ENCODE results near the gene PLA2G4D.

Gene PLA2G4D, protein sequence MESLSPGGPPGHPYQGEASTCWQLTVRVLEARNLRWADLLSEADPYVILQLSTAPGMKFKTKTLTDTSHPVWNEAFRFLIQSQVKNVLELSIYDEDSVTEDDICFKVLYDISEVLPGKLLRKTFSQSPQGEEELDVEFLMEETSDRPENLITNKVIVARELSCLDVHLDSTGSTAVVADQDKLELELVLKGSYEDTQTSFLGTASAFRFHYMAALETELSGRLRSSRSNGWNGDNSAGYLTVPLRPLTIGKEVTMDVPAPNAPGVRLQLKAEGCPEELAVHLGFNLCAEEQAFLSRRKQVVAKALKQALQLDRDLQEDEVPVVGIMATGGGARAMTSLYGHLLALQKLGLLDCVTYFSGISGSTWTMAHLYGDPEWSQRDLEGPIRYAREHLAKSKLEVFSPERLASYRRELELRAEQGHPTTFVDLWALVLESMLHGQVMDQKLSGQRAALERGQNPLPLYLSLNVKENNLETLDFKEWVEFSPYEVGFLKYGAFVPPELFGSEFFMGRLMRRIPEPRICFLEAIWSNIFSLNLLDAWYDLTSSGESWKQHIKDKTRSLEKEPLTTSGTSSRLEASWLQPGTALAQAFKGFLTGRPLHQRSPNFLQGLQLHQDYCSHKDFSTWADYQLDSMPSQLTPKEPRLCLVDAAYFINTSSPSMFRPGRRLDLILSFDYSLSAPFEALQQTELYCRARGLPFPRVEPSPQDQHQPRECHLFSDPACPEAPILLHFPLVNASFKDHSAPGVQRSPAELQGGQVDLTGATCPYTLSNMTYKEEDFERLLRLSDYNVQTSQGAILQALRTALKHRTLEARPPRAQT

DNA sequence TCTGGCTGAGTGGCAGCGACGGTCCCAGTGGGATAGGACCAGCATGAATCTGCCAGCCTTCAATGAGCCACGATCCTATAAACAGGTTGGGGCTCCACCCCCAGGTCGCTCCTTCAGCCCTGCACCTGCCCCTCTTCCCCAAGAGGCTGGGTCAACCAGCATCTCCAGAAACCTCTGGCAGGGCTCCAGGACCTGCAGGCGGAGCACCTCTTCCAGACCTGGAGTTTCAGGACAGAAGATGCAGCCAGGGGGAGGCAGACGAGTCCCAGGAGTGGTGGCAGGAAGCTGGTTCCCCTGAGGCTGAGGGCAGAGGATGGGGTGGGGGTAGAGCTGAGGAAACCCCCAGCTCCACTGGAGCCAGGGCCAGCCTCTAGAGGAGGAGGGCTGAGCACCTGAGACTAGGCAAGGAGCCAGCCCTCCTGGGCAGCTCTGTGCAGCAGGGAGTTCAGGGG is at the start of gene PLA2G4D:
TSS of gene PLA2G4D (minus strand) at position 51 of the 452 bp plus-strand sequence. CDS start 103 bp downstream, outside the sequence.
- no peaks in the 10 kb centered on the region for H3K4me1 ChIP-seq (ENCODE audit: control insufficient read depth, insufficient read depth, low read length)
- H3K36me3 ChIP-seq (ENCODE audit: control insufficient read depth, insufficient read depth, low read length) = no peaks in the 10 kb centered on the region
- no peak within 1 kb of the TSS for H3K9ac ChIP-seq (ENCODE audit: low read depth, low read length)
- H3K27ac ChIP-seq (ENCODE audit: low read depth, low read length) = no peak within 1 kb of the TSS
- no peaks in the 10 kb centered on the region for H3K27me3 ChIP-seq (ENCODE audit: control insufficient read depth, insufficient read depth, low read length)
- no peak within 1 kb of the TSS for H3K4me3 ChIP-seq (ENCODE audit: low read depth, low read length)
- H3K9me3 ChIP-seq (ENCODE audit: control insufficient read depth, insufficient read depth, low read length) = no peaks in the 10 kb centered on the region

DNA sequence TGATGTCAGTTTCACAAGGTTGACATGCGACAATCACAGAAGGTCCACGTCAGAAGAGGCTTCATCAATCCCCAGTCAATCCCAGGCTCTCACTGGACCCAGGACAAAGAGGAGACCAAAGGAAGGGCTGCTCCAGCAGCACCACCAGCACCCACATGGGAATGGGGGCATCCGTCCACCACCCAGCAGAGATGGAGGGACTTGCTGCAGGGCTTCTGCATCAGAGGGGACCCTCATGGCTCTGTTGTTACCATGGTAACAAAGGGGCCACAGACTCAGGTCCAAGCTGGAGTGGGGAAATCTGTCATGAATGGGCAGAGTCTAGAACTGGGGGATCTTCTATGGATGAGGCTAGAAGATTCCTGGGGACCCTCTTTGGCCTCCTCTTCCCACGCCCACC is 49.0 kb upstream of the PLA2G4D start:
- Histone ChIP-seq H3K9ac (ENCODE audit: low read depth, low read length) (no peak overlapping the region), H3K9me3 (ENCODE audit: control insufficient read depth, insufficient read depth, low read length) (no peaks in the 10 kb centered on the region; the same call in 1 of the 2 replicates), H3K27me3 (ENCODE audit: control insufficient read depth, insufficient read depth, low read length) (no peaks in the 10 kb centered on the region), H3K4me1 (ENCODE audit: control insufficient read depth, insufficient read depth, low read length) (no peaks in the 10 kb centered on the region), H3K4me3 (ENCODE audit: low read depth, low read length) (no peak overlapping the region), H3K27ac (ENCODE audit: low read depth, low read length) (no peak overlapping the region), H3K36me3 (ENCODE audit: control insufficient read depth, insufficient read depth, low read length) (no peaks in the 10 kb centered on the region)

DNA sequence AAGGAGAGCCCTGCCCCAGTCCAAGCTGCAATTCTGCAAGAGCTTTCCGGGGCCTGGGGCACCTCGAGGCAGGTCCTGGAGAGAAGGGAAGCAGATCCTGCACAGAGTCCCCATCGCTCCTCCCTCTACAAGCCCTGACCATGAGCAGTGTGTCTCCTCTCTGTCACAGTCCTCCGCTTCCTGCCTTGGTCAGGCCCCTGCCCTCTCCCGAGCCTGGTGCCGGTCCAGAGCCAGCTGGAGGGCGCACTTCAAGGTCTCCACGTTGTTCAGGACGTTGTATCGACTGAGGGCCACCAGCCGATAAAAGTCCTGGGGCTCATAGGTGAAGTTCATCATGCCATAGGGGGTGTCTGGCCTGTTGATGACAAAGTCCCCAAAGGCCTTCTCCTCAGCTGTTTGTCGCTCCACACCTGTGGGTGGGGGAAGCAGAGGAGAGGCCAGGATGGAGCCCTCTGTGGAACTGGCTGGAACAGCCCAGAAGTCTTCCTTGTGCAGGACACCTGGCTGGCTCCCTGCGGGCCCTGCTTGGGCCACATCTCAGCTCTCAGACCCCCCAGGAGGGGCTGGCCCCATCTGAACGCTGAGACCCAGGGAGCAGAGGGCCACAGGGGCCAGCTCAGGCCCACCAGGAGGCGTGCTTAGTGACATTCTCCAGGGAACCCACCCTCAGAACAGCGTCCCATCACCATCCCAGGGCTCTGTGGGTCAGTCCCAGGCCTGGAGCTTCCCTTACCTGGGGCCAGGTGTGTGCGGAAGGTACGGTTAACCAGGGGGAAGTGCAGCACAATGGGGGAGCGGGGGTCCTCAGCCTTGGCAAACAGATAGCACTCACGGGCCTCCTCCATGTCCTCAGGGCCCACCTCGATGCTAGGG is 47.7 kb upstream of the PLA2G4D start:
- Histone ChIP-seq H3K4me1 (ENCODE audit: control insufficient read depth, insufficient read depth, low read length) (no peaks in the 10 kb centered on the region), H3K36me3 (ENCODE audit: control insufficient read depth, insufficient read depth, low read length) (no peaks in the 10 kb centered on the region), H3K9ac (ENCODE audit: low read depth, low read length) (no peak overlapping the region), H3K4me3 (ENCODE audit: low read depth, low read length) (no peak overlapping the region), H3K27me3 (ENCODE audit: control insufficient read depth, insufficient read depth, low read length) (no peaks in the 10 kb centered on the region), H3K9me3 (ENCODE audit: control insufficient read depth, insufficient read depth, low read length) (no peaks in the 10 kb centered on the region; the same call in 1 of the 2 replicates), H3K27ac (ENCODE audit: low read depth, low read length) (no peak overlapping the region)

DNA sequence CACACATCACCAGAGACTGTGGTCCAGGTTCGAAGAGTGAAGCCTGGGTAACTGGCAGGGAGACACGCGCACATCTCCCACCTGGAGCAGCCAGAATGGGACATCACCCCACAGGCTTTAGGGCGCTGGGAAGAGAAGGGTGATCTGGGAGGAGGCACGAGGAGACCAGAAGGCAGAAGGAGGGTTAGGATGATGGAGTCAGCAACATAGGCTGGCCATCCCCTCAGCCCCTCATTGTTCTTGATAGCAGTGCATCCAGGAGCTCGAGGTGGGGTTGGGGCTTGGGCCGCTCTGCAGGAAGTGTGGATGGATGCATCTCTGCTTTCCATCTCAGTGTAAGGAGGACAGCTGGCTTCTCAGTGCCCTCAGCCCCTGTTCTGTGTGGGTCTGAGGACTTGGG is 46.9 kb upstream of the PLA2G4D start:
- no peaks in the 10 kb centered on the region for H3K4me1 ChIP-seq (ENCODE audit: control insufficient read depth, insufficient read depth, low read length)
- H3K4me3 ChIP-seq (ENCODE audit: low read depth, low read length) = no peak overlapping the region

DNA sequence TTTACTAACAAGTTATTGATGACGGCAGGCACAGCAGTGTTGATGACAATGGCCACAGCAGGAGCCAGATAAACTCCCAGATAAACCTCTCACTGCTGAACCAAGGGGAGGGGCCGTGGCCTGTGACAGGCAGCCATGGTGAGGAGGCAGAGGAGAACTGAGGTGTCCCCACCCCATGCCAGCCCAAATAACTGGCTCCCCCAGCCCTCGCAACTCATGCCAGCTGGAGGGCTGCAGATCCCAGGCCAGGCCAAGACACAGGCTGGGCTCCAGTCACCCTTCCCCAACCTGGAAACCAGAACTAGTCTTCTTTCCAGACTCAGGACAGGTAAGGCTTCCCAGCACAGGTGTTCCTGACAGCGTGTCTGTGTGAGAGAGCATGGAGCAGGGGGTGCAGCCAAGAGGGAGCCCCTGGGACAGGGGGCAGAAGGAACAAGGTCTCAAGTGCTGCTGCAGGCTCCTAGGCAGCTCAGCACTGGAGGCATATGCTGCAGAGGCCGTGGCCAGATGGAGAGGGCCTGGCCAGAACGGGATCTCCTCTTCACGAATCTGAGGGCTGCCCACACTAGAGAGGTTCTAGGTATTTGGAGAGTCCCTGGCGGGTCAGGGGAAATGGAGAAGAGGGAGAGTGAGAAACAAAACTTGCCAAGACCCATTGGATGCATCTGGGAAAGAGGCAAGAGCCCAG is 46.2 kb upstream of the PLA2G4D start:
- Histone ChIP-seq H3K9ac (ENCODE audit: low read depth, low read length) (no peak overlapping the region), H3K4me3 (ENCODE audit: low read depth, low read length) (no peak overlapping the region), H3K27ac (ENCODE audit: low read depth, low read length) (no peak overlapping the region), H3K27me3 (ENCODE audit: control insufficient read depth, insufficient read depth, low read length) (no peaks in the 10 kb centered on the region), H3K36me3 (ENCODE audit: control insufficient read depth, insufficient read depth, low read length) (no peaks in the 10 kb centered on the region), H3K4me1 (ENCODE audit: control insufficient read depth, insufficient read depth, low read length) (no peaks in the 10 kb centered on the region), H3K9me3 (ENCODE audit: control insufficient read depth, insufficient read depth, low read length) (no peaks in the 10 kb centered on the region; the same call in 1 of the 2 replicates)

More for the DNA sequence above, 46.9 kb upstream of the PLA2G4D start:
- no peak overlapping the region for H3K9ac ChIP-seq (ENCODE audit: low read depth, low read length)
- H3K27me3 ChIP-seq (ENCODE audit: control insufficient read depth, insufficient read depth, low read length) = no peaks in the 10 kb centered on the region
- H3K27ac ChIP-seq (ENCODE audit: low read depth, low read length) = no peak overlapping the region
- no peaks in the 10 kb centered on the region; the same call in 1 of the 2 replicates for H3K9me3 ChIP-seq (ENCODE audit: control insufficient read depth, insufficient read depth, low read length)
- no peaks in the 10 kb centered on the region for H3K36me3 ChIP-seq (ENCODE audit: control insufficient read depth, insufficient read depth, low read length)

DNA sequence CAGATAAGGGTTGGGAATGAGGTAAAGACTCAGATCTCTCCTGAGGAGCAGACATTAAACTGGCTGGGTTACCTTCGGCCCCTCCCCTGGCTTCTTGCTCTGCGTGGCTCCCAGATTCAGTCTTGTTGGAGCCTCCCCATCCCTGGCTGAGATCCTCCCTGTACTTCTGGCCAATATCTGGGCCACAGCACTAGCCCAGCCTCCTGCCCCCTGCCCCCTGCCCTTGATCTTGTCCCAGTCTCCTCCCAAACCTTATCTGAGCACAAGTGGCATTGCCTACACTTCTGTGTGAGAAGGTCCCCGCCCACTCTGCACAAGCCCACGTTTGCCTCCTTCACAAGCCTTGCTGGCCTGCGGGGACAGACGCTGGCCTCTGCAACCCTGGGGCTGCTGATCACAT is 45.2 kb upstream of the PLA2G4D start:
- no peak overlapping the region for H3K27ac ChIP-seq (ENCODE audit: low read depth, low read length)

DNA sequence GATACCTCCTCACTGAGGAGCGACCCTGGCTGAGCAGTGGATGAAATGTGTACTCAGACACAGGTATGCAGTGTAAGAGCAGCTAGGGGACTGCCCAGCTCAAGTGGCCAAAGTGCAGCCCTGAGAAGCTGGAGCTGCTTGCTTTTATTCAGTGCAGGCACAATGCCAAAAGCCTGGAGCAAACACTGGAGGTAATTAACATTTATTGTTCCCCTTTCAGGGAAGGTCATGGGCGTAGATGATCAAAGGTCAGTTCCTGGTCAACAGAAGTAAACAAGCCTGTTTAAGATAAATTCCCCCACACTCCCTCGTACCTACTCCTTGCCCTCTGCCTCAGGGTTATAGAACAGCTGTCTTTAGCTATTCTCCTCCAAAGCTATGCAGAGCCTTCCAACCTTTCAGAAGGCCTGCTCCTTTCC is 44.6 kb upstream of the PLA2G4D start:
- Histone ChIP-seq H3K4me3 (ENCODE audit: low read depth, low read length) (no peak overlapping the region), H3K9ac (ENCODE audit: low read depth, low read length) (no peak overlapping the region), H3K4me1 (ENCODE audit: control insufficient read depth, insufficient read depth, low read length) (no peaks in the 10 kb centered on the region), H3K9me3 (ENCODE audit: control insufficient read depth, insufficient read depth, low read length) (no peaks in the 10 kb centered on the region; the same call in 1 of the 2 replicates), H3K27me3 (ENCODE audit: control insufficient read depth, insufficient read depth, low read length) (no peaks in the 10 kb centered on the region), H3K27ac (ENCODE audit: low read depth, low read length) (no peak overlapping the region), H3K36me3 (ENCODE audit: control insufficient read depth, insufficient read depth, low read length) (no peaks in the 10 kb centered on the region)

More for the DNA sequence above, 45.2 kb upstream of the PLA2G4D start:
- no peak overlapping the region for H3K4me3 ChIP-seq (ENCODE audit: low read depth, low read length)
- no peaks in the 10 kb centered on the region; the same call in 1 of the 2 replicates for H3K9me3 ChIP-seq (ENCODE audit: control insufficient read depth, insufficient read depth, low read length)
- no peaks in the 10 kb centered on the region for H3K4me1 ChIP-seq (ENCODE audit: control insufficient read depth, insufficient read depth, low read length)
- no peaks in the 10 kb centered on the region for H3K36me3 ChIP-seq (ENCODE audit: control insufficient read depth, insufficient read depth, low read length)
- H3K9ac ChIP-seq (ENCODE audit: low read depth, low read length) = no peak overlapping the region
- no peaks in the 10 kb centered on the region for H3K27me3 ChIP-seq (ENCODE audit: control insufficient read depth, insufficient read depth, low read length)

DNA sequence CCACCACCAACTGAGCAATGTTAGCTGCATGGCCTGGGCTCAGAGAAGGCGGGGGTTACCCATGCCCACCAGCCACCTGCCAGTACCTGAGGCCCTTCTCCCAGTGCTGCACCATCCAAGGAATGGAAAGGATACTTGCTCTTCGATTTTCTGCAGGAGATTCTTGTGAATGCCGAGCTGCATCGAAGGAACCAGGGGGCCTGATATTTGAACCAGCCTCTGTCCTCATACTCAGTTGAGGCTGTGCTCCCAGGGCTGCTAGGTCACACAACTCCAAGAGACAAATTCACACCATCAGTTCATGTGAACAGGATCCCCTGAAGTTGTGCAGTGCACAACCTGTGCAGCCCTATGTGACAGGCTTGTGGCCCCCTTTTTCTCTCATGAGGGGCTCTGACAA is 44.0 kb upstream of the PLA2G4D start:
- no peaks in the 10 kb centered on the region for H3K27me3 ChIP-seq (ENCODE audit: control insufficient read depth, insufficient read depth, low read length)
- no peaks in the 10 kb centered on the region for H3K4me1 ChIP-seq (ENCODE audit: control insufficient read depth, insufficient read depth, low read length)

DNA sequence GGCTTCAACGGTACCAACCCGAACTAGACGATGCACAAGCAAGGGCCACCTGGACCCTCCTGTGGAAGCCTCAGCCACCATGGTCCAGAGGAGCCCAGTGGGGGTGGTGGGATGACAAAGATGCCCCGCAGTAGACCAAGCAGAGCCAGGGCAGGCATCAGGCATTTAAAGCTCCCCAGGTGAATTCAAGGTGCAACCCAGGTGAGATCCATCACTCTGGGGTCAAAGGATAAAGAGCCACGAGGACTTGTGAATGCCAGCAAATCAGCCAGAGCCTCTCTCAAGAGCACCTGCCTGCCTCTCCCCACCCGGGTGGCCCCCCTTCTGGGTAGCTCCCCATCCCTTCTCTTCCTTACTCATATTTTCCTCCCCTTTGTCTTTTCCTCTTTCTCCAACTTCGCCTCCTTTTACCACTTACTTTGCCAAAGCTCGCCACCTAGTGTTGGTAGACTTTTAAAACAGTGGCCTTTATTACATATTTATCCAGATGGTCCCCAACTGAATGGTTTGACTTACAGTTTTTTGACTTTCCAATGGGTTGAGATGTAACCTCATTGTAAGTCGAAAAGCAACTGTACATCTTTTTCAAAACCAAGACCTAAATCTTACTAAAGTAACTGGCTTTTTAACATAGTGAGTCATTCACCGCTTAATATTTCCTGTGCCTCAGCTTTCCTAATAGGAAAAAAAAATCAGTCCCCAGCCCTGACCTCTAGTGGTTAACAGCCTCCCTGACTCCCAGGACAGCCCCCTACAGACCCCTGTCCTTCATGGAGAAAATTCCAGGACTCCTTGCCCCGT is 43.3 kb upstream of the PLA2G4D start:
- H3K4me1 ChIP-seq (ENCODE audit: control insufficient read depth, insufficient read depth, low read length) = no peaks in the 10 kb centered on the region
- no peak overlapping the region for H3K9ac ChIP-seq (ENCODE audit: low read depth, low read length)
- no peaks in the 10 kb centered on the region; the same call in 1 of the 2 replicates for H3K9me3 ChIP-seq (ENCODE audit: control insufficient read depth, insufficient read depth, low read length)
- no peaks in the 10 kb centered on the region for H3K27me3 ChIP-seq (ENCODE audit: control insufficient read depth, insufficient read depth, low read length)
- no peak overlapping the region for H3K4me3 ChIP-seq (ENCODE audit: low read depth, low read length)
- no peaks in the 10 kb centered on the region for H3K36me3 ChIP-seq (ENCODE audit: control insufficient read depth, insufficient read depth, low read length)
- no peak overlapping the region for H3K27ac ChIP-seq (ENCODE audit: low read depth, low read length)

More for the DNA sequence above, 44.0 kb upstream of the PLA2G4D start:
- Histone ChIP-seq H3K9ac (ENCODE audit: low read depth, low read length) (no peak overlapping the region), H3K36me3 (ENCODE audit: control insufficient read depth, insufficient read depth, low read length) (no peaks in the 10 kb centered on the region), H3K27ac (ENCODE audit: low read depth, low read length) (no peak overlapping the region), H3K4me3 (ENCODE audit: low read depth, low read length) (no peak overlapping the region), H3K9me3 (ENCODE audit: control insufficient read depth, insufficient read depth, low read length) (no peaks in the 10 kb centered on the region; the same call in 1 of the 2 replicates)

Measured in HUES48 (cell line).